Bronchial epithelial cell (primary cell): Measurements from ENCODE around the gene SMCO3. TPM values are rescaled to one million over a fixed set of nuclear protein-coding genes. Genes with fewer than 3 reads are reported as not detected.

ENCODE experiments used
- DNase-seq: peaks from one replicate; pipeline ENCODE4 v3.0.0-alpha.2; 2010; ENCODE audit warnings: low read depth
- FAIRE-seq: peaks from 2 replicates; lab custom pipeline; 2011; peaks lifted over from hg19 to GRCh38; lab: Jason Lieb, UNC
- H3K27me3 ChIP-seq: 2 replicates; pipeline ENCODE4 v1.5.1; 2011; ENCODE audit warnings: low read length; ENCODE audit not compliant: control insufficient read depth, insufficient read depth
- H3K36me3 ChIP-seq: 2 replicates; pipeline ENCODE4 v1.5.1; 2011; ENCODE audit warnings: low read length; ENCODE audit not compliant: control insufficient read depth, insufficient read depth
- H3K4me3 ChIP-seq: 2 replicates; pipeline ENCODE4 v1.5.1; 2011; ENCODE audit warnings: mild to moderate bottlenecking, low read depth, low read length, control low read depth
- CTCF ChIP-seq: IDR thresholded peaks from 2 replicates; pipeline ENCODE4 v1.5.1; 2011; ENCODE audit warnings: mild to moderate bottlenecking, moderate library complexity, low read length, control low read depth, inconsistent platforms; ENCODE audit not compliant: insufficient read depth, severe bottlenecking
- total RNA-seq: library from RNA; depleted of rRNA; stranded (reverse); fragments of >200 nt; gene quantifications from 2 replicates; pipeline ENCODE4 v1.2.1, GENCODE V29; 2014

SMCO3 gene
- total RNA-seq, 1 donor from 2014 or later, result not detected

- Histone ChIP-seq H3K4me3 (peak overlapping the region; percentile 62), H3K36me3 (no peaks in the 10 kb centered on the region), H3K27me3 (no peaks in the 10 kb centered on the region)
- DNase-seq, result peak; percentile 76
- TF ChIP-seq CTCF, result no peak
- FAIRE-seq, result no peak
These were observed 38.9 kb downstream of the SMCO3 start for GRCh38 chr12:14774906-14775635.

GRCh38 chr12:14774074-14774905 is 39.7 kb downstream of the SMCO3 start:
- no peaks in the 10 kb centered on the region for H3K36me3 ChIP-seq
- DNase-seq, result peak; percentile 87
- no peak for TF ChIP-seq CTCF
- H3K4me3 ChIP-seq, result peak overlapping the region; percentile 62
- H3K27me3 ChIP-seq, result no peaks in the 10 kb centered on the region
- FAIRE-seq, result no peak

- Histone ChIP-seq H3K36me3 (no peaks in the 10 kb centered on the region), H3K27me3 (no peaks in the 10 kb centered on the region), H3K4me3 (peak overlapping the region; percentile 62)
- no peak for FAIRE-seq
- DNase-seq, result no peak
- no peak for TF ChIP-seq CTCF
These were observed 40.3 kb downstream of the SMCO3 start for GRCh38 chr12:14773685-14774073.

GRCh38 chr12:14772946-14773345 is 41.0 kb downstream of the SMCO3 start:
- FAIRE-seq (no peak), DNase-seq (no peak)
- H3K36me3 ChIP-seq, result no peaks in the 10 kb centered on the region
- no peak for TF ChIP-seq CTCF
- no peaks in the 10 kb centered on the region for H3K27me3 ChIP-seq
- H3K4me3 ChIP-seq, result no peak overlapping the region

GRCh38 chr12:14771651-14772137 is 42.3 kb downstream of the SMCO3 start:
- DNase-seq, result no peak
- H3K36me3 ChIP-seq, result no peaks in the 10 kb centered on the region
- no peaks in the 10 kb centered on the region for H3K27me3 ChIP-seq
- no peak for FAIRE-seq
- no peak for TF ChIP-seq CTCF
- no peak overlapping the region for H3K4me3 ChIP-seq
